NOMO-1 treated with dmso at 0.1 percent for 144 hours (cell line): ENCODE measurements around the gene SIGMAR1.
A peak's percentile ranks its signal among the peaks of the same experiment; 100 is the strongest.

Experiments
- DNase-seq: peaks from one replicate; lab custom pipeline; 2025; ENCODE audit not compliant: unreplicated experiment; lab: John Stamatoyannopoulos, UW

Gene SIGMAR1

GRCh38 chr9:34637356-34638137, at the start of gene SIGMAR1:
Gene SIGMAR1 (minus strand): TSS chr9:34637787. CDS start chr9:34637697, 90 bp downstream.
- DNase-seq, result peak; percentile 95

GRCh38 chr9:34686732-34687131, 49.1 kb upstream of the SIGMAR1 start:
- no peak for DNase-seq

DNA sequence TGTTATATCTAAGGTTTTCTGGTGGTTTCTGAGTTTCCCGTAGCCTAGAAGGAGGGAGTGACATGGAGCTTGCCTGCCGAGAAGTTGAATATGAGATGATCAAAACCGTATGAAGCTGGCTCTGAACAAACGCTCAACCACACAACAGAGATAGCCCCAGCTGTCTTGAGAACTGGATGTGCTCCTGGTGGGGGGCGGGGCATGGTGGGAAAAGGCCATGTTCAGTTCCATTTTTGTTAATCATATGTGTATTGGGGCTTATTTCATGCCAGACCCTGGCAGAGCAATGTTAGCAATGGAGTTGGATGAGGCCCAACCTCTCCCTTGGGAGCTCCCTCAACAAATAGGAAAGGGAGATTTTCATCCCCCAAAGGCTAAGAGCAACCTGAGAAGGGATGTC, 48.6 kb upstream of the SIGMAR1 start:
- DNase-seq, result no peak

GRCh38 chr9:34685591-34685990, 48.0 kb upstream of the SIGMAR1 start:
- no peak for DNase-seq

- no peak for DNase-seq
These were observed 47.2 kb upstream of the SIGMAR1 start for GRCh38 chr9:34684816-34685215.

DNA sequence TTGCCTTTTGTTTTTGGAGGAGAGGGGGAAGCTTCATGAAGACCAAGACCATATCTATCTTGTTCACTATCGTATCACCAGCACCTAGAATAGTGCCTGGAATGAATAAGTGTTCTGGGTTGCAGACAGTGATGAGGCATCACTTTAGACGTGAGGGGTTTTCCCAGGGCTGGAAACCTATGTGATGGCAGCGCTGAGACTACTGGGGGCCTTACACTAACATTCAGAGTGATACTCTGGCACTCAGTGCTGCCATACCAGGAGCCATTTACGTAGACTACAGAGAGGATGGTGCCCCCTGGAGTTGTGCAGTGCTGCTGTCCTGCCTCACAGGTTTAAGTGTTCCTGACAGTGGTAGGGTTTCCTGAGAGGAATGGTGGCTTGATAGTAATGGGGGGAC, 46.6 kb upstream of the SIGMAR1 start:
- no peak for DNase-seq

DNA sequence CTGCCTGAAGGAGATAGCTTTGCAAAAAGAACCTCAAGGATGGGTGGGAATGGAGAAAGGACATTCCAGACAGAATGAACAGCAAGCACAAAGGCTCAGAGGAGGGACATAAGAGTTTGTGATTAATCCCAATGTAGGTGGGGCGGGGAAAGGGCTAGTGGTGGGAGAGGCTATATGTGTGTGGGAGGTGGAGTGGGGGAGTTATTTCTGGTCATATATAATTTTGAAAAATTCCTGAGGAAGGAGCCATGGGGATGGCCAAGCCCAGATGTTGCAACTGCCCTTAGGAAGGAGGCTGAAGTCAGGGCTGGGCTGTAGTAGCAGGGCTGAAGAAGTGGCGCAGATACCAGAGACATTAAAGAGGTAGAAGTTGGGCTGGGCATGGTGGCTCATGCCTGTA, 38.3 kb upstream of the SIGMAR1 start:
- no peak for DNase-seq

DNA sequence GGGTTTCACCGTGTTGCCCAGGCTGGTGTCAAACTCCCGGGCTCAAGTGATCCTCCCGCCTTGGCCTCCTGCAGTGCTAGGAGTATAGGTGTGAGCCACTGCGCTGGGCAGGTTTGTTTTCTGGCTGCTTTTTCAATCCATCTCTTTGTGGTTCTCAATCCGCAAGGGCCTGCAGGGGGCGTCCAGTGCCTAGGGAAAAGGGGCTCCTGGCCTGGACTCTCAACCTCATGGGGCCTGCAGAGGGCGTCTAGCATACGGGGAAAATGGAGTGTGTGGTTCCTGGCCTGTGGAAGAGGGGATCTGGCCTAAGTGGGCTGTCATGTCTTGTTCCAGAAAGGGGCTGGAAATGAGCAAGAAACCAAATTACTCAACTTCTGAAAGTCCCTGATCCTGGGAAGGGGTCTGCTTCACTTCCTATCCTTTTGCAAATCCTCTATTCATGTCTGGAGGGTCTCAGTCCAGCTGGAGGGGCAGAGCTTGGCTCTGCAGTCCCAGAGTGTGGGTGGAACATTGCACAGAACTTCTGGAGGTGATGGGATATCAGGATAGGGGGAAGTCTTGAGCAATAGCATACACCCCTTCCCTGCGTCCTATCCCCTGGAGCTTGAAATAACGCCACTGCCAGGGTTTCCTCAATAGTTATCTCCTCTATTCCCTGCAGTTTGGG, 37.6 kb upstream of the SIGMAR1 start:
- peak; percentile 51 for DNase-seq

DNA sequence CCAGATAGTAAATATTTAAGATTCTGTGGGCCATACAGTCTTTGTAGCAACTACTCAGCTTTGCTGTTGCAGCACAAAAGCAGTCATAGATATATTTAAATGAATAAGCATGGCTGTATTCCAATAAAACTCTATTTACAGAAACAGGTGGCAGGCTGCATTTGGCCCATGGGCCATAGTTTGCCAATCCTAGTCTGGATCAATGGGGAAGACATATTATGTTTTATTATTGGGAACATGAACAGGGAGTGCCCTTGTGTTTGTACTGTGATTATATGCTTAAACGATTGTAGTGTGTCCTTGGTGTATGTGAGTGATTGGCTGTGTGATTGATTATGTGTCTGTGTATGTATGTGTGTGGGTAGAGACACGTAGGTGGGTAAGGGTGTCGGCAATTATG, 36.9 kb upstream of the SIGMAR1 start:
- DNase-seq, result no peak

GRCh38 chr9:34671307-34671706, 33.7 kb upstream of the SIGMAR1 start:
- no peak for DNase-seq

DNA sequence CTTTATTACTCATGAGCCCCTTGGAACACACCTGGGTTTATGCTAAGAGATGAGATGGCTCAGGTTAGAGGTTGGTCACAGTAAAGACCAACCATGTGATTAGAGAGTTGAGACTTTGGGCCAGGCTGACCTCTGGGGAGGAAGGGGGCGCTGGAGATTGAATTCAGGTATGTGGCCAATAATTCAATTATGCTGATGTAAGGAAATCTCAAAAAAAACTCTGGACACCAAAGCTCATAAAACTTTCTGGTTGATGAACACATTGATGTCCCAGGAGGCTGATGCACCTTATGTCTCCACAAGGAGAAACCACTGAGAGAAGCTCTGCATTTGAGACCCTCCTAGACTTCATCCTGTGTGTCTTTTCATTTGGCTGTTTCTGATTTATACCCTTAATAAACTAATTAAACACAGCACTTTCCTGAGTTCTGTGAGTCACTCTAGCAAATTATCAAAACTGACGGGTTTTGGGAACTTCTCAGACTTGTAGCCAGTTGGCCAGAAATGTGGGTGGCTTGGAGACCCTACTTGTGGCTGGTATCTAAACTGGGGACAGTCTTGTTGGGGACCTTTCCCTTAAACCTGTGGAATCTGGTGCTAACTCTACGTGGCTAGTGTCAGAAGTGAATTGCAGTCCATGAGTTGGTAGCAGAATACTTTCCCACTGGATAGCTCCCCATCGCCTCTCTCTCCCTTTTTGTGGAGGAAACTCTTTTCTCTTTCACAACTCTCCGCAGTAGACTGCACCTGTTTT, 32.4 kb upstream of the SIGMAR1 start:
- no peak for DNase-seq

GRCh38 chr9:34665381-34666250, 28.0 kb upstream of the SIGMAR1 start:
- peak; percentile 94 for DNase-seq

GRCh38 chr9:34665067-34665380, 27.4 kb upstream of the SIGMAR1 start:
- no peak for DNase-seq

DNA sequence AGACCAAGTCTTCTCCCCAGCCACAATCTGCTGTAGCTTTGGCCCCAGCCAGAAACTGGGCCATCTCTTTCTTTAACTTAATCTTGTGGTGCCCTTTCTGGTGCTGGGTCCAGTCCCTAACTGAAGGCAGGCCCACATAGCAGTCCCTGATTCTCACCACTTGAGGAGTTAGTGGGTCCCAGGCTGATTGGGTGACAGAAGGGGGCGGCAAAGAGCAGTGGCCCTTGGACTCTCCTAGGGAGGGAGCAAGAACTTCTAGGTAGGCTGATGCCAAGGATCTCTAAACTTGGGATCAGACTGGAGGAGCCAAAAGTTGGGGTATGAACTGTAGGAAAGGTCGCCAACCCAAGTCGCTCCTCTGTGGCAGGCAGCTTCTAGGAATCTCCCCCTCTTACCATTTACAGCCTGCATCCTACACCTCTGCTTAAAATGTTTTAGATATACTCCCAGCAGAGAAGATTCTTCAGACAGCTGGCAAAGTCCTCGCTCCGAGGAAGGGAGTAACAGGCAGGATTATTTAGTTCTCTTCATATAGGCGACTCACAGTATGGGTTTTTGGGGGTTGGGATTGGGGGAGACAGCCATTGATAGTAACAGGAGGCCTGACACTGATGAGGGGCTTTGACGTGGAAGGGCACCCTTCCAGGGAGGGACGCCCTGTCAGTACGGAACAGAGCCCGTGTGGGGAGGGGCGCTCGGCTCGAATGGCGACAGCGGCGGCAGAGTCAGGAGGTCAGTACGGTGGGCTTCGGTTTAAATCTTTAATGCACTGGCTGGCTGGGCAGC, 26.9 kb upstream of the SIGMAR1 start:
- peak; percentile 80 for DNase-seq

DNA sequence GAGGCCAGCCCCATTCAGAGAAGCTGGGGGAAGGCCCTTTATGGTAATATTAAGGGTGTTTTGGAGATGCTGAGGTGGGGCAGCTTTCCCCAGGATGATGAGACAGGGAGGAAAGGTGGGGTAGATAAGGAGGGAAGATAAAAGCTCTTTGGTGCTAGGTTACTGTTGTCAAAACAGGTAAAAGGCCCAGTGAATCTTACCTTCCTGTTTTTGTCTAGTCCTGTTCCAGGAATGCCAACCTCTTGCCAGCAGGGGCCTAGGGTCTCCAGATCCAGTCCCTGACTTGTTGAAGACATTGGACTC, 25.7 kb upstream of the SIGMAR1 start:
- DNase-seq, result no peak

GRCh38 chr9:34662526-34663302, 25.1 kb upstream of the SIGMAR1 start, which contains the start of gene CCL27:
Gene CCL27 (minus strand): TSS chr9:34662657. CDS start chr9:34662633, 24 bp downstream.
- no peak for DNase-seq

GRCh38 chr9:34659592-34660253, 22.1 kb upstream of the SIGMAR1 start:
- DNase-seq, result no peak

- DNase-seq, result no peak
These were observed 20.9 kb upstream of the SIGMAR1 start for GRCh38 chr9:34658461-34658860.

- no peak for DNase-seq
These were observed 19.4 kb upstream of the SIGMAR1 start for GRCh38 chr9:34656992-34657391.
